ENCODE measurements around the gene ZFAND3.

GRCh38 chr6:38040254-38040653 is 220.7 kb downstream of the ZFAND3 start:
- TF ChIP-seq POLR2A (IDR thresholded peaks at IDR 0.05) (no peak), CTCF (IDR thresholded peaks at IDR 0.05) (no peak)

All from testis (tissue), 2 donors.